Measurements from ENCODE around the gene SYTL3. TPM values are rescaled to one million over a fixed set of nuclear protein-coding genes. Genes with fewer than 3 reads are reported as not detected.

Gene SYTL3
- total RNA-seq, 4 donors from 2014 or later = 2.8 to 5.1 (median 3.4) TPM

GRCh38 chr6:158718461-158719046 lies 68.7 kb downstream of the SYTL3 start:
- TF ChIP-seq CTCF (IDR thresholded peaks at IDR 0.05) (peak in 1 of 2 donors; percentile 39), POLR2AphosphoS5 (IDR thresholded peaks at IDR 0.05) (no peak)
- Histone ChIP-seq H3K36me3 (no peaks in the 10 kb centered on the region), H3K9me3 (no peaks in the 10 kb centered on the region), H3K27me3 (no peaks in the 10 kb centered on the region), H3K27ac (no peak overlapping the region), H3K4me3 (no peak overlapping the region), H3K4me1 (peaks cover 5% of the 10 kb centered on the region)
- DNase-seq (ENCODE audit: low spot score in 2 of 2) = no peak
- 83% methylated on average over 11 of the region's 13 CpGs for WGBS

DNA sequence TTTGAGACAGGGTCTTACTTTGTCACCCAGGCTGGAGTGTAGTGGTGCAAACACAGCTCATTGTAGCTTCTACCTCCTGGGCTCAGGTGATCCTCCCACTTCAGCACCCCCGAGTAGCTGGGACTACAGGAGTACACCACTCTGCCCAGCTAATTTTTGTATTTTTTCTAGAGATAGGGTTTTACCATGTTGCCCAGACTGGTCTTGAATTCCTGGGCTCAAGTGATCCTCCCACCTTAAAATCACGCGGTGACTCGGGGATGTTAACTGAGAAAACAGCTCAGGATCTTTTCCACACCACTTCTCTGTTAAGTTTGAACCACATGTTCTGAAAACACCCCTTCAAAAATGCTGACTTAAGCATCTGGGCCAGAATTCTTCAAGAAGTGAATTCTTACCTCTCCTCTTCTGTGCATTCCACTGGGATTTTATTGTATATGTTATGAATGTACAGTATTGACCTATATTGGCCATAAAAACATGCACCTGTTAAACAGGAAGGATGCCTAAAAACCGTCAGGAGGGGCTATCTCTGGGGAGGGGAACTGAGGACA lies 72.4 kb downstream of the SYTL3 start:
- H3K27ac ChIP-seq = no peak overlapping the region
- no peaks in the 10 kb centered on the region for H3K36me3 ChIP-seq
- peaks cover 5% of the 10 kb centered on the region for H3K4me1 ChIP-seq
- TF ChIP-seq EP300 (IDR thresholded peaks at IDR 0.05) = no peak
- no peak for TF ChIP-seq POLR2AphosphoS5 (IDR thresholded peaks at IDR 0.05)
- TF ChIP-seq CTCF (IDR thresholded peaks at IDR 0.05) = no peak
- TF ChIP-seq POLR2A (IDR thresholded peaks at IDR 0.05) = no peak
- no peaks in the 10 kb centered on the region for H3K9me3 ChIP-seq
- no peak for DNase-seq (ENCODE audit: low spot score in 2 of 2)
- H3K4me3 ChIP-seq = no peak overlapping the region
- 79% methylated on average over 5 of the region's 5 CpGs for WGBS
- no peaks in the 10 kb centered on the region for H3K27me3 ChIP-seq

GRCh38 chr6:158725704-158726103 lies 75.8 kb downstream of the SYTL3 start:
- no peaks in the 10 kb centered on the region for H3K9me3 ChIP-seq
- 98% methylated on average over 8 of the region's 8 CpGs for WGBS
- DNase-seq (ENCODE audit: low spot score in 2 of 2) = no peak
- no peaks in the 10 kb centered on the region for H3K36me3 ChIP-seq
- H3K4me3 ChIP-seq = no peak overlapping the region
- no peak overlapping the region for H3K27ac ChIP-seq
- no peaks in the 10 kb centered on the region for H3K27me3 ChIP-seq
- no peak for TF ChIP-seq POLR2A (IDR thresholded peaks at IDR 0.05)
- no peak for TF ChIP-seq POLR2AphosphoS5 (IDR thresholded peaks at IDR 0.05)
- TF ChIP-seq EP300 (IDR thresholded peaks at IDR 0.05) = no peak
- no peak for TF ChIP-seq CTCF (IDR thresholded peaks at IDR 0.05)
- H3K4me1 ChIP-seq = peaks cover 2% of the 10 kb centered on the region

GRCh38 chr6:158729906-158730540 lies 80.2 kb downstream of the SYTL3 start:
- no peak overlapping the region for H3K4me3 ChIP-seq
- no peak overlapping the region for H3K27ac ChIP-seq
- no peaks in the 10 kb centered on the region for H3K36me3 ChIP-seq
- TF ChIP-seq CTCF (IDR thresholded peaks at IDR 0.05) (no peak), EP300 (IDR thresholded peaks at IDR 0.05) (no peak), POLR2AphosphoS5 (IDR thresholded peaks at IDR 0.05) (no peak), POLR2A (IDR thresholded peaks at IDR 0.05) (no peak)
- WGBS = 97% methylated on average over 6 of the region's 6 CpGs
- no peak for DNase-seq (ENCODE audit: low spot score in 2 of 2)
- H3K9me3 ChIP-seq = no peaks in the 10 kb centered on the region
- no peaks in the 10 kb centered on the region for H3K4me1 ChIP-seq
- no peaks in the 10 kb centered on the region for H3K27me3 ChIP-seq

DNA sequence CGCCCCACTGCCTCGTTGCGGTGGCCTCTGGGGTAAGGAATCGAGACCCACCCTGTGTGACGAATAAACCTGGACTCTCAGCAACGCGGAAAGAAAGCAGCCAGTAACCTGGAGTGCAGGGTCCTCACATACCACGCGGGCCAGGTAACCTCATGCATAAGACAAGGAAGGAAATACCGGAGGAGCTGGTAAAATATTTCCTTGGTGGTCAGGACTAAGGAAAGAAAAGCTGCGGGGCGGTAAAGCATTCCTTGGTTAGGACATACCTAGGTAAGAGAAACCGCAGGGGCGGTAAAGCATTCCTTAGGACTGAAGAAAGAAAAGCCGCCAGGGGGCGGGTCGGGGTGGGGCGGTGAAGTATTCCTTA lies 80.7 kb downstream of the SYTL3 start:
- WGBS = 94% methylated on average over 18 of the region's 18 CpGs
- no peak for TF ChIP-seq EP300 (IDR thresholded peaks at IDR 0.05)
- TF ChIP-seq POLR2AphosphoS5 (IDR thresholded peaks at IDR 0.05) = no peak
- no peak for TF ChIP-seq CTCF (IDR thresholded peaks at IDR 0.05)
- no peak for TF ChIP-seq POLR2A (IDR thresholded peaks at IDR 0.05)
- Histone ChIP-seq H3K4me3 (no peak overlapping the region), H3K27me3 (no peaks in the 10 kb centered on the region), H3K36me3 (no peaks in the 10 kb centered on the region), H3K4me1 (no peaks in the 10 kb centered on the region), H3K27ac (no peak overlapping the region), H3K9me3 (no peaks in the 10 kb centered on the region)
- no peak for DNase-seq (ENCODE audit: low spot score in 2 of 2)

All from suprapubic skin (tissue), 4 donors.